Thymus (tissue), 11 donors: Measurements from ENCODE around the gene ADGRG7. TPM values are rescaled to one million over a fixed set of nuclear protein-coding genes. Genes with fewer than 3 reads are reported as not detected.

Experiments used
- DNase-seq, 9 donors: peaks; one replicate each; pipeline ENCODE4 v3.0.0-alpha.2; 2013; ENCODE audit warnings: low spot score in 9 of 9, low read depth in 6 of 9, missing footprints in 1 of 9
- H3K27ac ChIP-seq, 2 donors: one replicate each; pipeline ENCODE4 v1.5.1; 2013; ENCODE audit warnings: control low read depth in 1 of 2, low read depth in 1 of 2, low read length in 1 of 2, mild to moderate bottlenecking in 1 of 2, moderate library complexity in 1 of 2
- H3K27me3 ChIP-seq, 2 donors: one replicate each; pipeline ENCODE4 v1.5.1; 2013; ENCODE audit warnings: low read length in 1 of 2; ENCODE audit not compliant: control insufficient read depth in 2 of 2, insufficient read depth in 1 of 2
- H3K36me3 ChIP-seq, 2 donors: one replicate each; pipeline ENCODE4 v1.5.1; 2013; ENCODE audit warnings: low read length in 1 of 2, mild to moderate bottlenecking in 1 of 2, moderate library complexity in 1 of 2; ENCODE audit not compliant: control insufficient read depth in 2 of 2, insufficient read depth in 2 of 2
- H3K4me1 ChIP-seq, 2 donors: one replicate each; pipeline ENCODE4 v1.5.1; 2013; ENCODE audit warnings: low read length in 2 of 2; ENCODE audit not compliant: control insufficient read depth in 2 of 2, insufficient read depth in 2 of 2
- H3K4me3 ChIP-seq, 2 donors: one replicate each; pipeline ENCODE4 v1.5.1; 2013; ENCODE audit warnings: low read length in 2 of 2, control low read depth in 1 of 2, mild to moderate bottlenecking in 1 of 2
- H3K9me3 ChIP-seq, 2 donors: one replicate each; pipeline ENCODE4 v1.5.1; 2013; ENCODE audit warnings: low read length in 1 of 2, mild to moderate bottlenecking in 1 of 2; ENCODE audit not compliant: control insufficient read depth in 2 of 2, insufficient read depth in 1 of 2
- WGBS: extraction: QIAGEN DNeasy Blood & Tissue Kit; methylation state at CpG from one replicate; pipeline ENCODE4 v1.1.7; 2013; 5-methylcytosine and 5-hydroxymethylcytosine counted together
- polyA plus RNA-seq: library from polyadenylated mRNA; stranded (reverse); fragments of 200-250 nt; gene quantifications from one replicate; pipeline ENCODE4 v1.2.3, GENCODE V29; 2013
- total RNA-seq: library from RNA; stranded (reverse); fragments of 120-200 nt; gene quantifications from one replicate; pipeline ENCODE4 v1.2.4, GENCODE V29; 2013
- donor health status: healthy.

The ADGRG7 gene
- total and polyA plus RNA-seq, 2 donors = 0.14 to 0.50 TPM

DNA sequence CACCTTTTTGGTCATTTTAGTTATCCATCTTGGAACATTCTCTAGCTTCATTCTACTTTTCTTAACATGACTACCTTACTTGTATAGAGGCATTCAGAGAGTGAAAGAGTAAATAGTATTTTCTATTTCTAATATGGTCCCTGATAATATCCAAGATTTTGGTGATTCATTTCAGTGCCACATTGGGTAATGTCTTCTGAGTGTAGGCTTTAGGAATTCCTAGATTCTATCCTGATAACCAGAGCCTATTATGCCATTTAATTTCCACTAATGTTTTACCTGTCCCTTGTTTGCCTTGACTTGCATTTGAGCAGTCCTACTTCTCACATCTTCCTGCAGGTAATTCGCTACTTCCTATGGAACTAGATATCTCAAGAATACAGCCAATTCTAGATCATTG, 21.8 kb downstream of the ADGRG7 start:
- H3K9me3 ChIP-seq = no peaks in the 10 kb centered on the region
- H3K4me3 ChIP-seq = no peak overlapping the region
- no peak overlapping the region for H3K27ac ChIP-seq
- DNase-seq = no peak
- H3K36me3 ChIP-seq = no peaks in the 10 kb centered on the region
- 96% methylated on average over 1 of the region's 1 CpG for WGBS
- H3K27me3 ChIP-seq = no peaks in the 10 kb centered on the region
- H3K4me1 ChIP-seq = no peaks in the 10 kb centered on the region

DNA sequence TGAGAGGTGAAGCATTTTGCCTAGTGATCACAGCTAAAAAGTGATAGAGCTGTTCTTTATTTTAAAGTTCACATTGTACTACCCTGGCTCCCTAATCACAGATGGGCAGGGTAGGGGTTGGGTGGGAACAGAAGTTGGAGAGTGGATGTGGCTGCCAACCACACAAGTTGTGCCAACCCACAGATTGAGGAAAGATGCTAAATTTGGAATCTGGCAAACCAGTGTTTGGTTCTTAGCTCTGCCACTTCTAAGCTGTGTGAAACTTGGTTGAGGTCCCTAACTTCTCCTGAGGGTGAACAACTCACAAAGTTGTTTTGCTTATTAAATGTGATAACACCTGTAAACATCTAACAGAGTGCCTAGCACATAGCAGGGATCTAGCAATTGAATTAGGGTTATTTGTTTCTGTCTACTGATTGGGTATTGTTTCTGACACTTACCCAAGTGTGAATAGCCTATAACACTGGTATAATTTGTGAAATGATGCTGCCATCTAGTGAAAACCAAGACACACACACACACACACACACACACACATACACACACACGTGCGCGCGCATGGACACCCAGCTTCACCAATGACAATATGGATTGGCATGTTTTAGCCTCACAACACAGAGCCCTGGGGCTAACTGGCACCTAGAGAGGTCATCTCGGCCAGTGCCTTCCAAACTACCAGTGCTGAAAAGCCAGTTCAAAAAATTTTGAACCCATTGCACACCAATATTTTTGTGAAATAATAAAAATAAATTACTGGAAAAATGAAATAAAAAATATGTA, 25.3 kb downstream of the ADGRG7 start:
- Histone ChIP-seq H3K9me3 (no peaks in the 10 kb centered on the region), H3K4me3 (no peak overlapping the region), H3K4me1 (no peaks in the 10 kb centered on the region), H3K27ac (no peak overlapping the region), H3K36me3 (no peaks in the 10 kb centered on the region), H3K27me3 (no peaks in the 10 kb centered on the region)
- DNase-seq = peak in 3 of 9 donors; percentile 17 to 22 (median 18)
- WGBS = 54% methylated on average over 5 of the region's 5 CpGs

DNA sequence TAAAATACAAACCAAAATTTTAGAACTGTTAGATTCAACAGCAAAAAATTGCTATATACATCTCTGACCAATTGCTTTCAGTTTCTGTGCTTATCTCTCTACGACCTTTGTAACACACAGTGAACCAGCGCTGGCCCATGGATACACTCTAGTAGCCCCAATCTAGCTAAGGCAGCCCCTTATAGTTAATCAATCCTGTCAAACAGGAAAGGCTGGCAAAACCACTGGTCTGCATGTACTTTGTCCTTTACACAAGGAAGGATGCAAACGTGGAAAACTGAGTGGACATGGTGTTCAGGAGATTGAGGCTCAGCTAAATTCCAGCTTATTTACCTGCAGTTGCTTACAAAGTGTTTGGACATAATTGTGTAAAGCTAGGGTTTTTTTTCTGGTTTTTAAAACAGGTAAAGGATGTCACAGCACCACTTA, 25.9 kb downstream of the ADGRG7 start:
- Histone ChIP-seq H3K36me3 (no peaks in the 10 kb centered on the region), H3K4me3 (no peak overlapping the region), H3K9me3 (no peaks in the 10 kb centered on the region), H3K4me1 (no peaks in the 10 kb centered on the region), H3K27me3 (no peaks in the 10 kb centered on the region), H3K27ac (no peak overlapping the region)
- 94% methylated on average over 3 of the region's 3 CpGs for WGBS
- no peak for DNase-seq

DNA sequence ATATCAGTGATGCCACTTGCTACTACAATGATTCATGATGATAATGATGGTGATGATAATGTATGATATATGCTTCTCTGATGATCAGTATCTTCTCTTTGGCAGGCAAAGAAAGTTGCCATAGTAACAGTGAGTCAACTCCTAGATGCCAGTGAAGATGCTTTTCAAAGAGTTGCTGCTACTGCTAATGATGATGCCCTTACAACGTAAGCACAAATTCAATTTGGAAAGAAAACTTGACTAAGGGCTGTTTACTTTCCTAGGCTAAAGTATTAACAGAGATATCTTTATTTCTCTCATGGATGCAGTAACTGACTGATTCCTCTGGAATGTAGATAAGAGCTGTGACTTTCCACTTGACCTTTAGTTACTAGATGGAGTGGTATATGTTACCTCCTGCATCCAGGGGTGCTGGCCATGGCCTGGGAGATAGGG, 27.8 kb downstream of the ADGRG7 start:
- 94% methylated on average over 1 of the region's 1 CpG for WGBS
- no peak for DNase-seq
- no peak overlapping the region for H3K4me3 ChIP-seq
- no peak overlapping the region for H3K27ac ChIP-seq
- no peaks in the 10 kb centered on the region for H3K36me3 ChIP-seq
- H3K27me3 ChIP-seq = no peaks in the 10 kb centered on the region
- H3K9me3 ChIP-seq = no peaks in the 10 kb centered on the region
- H3K4me1 ChIP-seq = no peaks in the 10 kb centered on the region

DNA sequence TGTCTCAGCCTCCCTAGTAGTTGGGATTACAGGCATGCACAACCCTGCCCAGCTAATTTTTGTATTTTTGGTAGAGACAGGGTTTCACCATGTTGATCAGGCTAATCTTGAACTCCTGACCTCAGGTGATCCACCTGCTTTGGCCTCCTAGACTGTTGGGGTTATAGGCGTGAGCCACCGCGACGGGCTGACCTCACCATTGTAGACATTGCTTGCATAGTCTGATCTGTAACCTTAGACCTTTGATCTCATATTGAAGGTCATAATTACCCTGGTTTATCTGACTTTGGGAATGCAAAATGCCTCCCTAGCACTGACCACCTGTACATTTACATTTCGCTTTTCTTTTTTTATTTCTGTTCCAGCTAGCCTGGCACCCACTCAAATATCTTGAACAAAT, 31.2 kb downstream of the ADGRG7 start:
- no peak overlapping the region for H3K27ac ChIP-seq
- no peaks in the 10 kb centered on the region for H3K36me3 ChIP-seq
- no peak overlapping the region for H3K4me3 ChIP-seq
- no peaks in the 10 kb centered on the region for H3K27me3 ChIP-seq
- H3K4me1 ChIP-seq = no peaks in the 10 kb centered on the region
- no peaks in the 10 kb centered on the region for H3K9me3 ChIP-seq
- DNase-seq = no peak
- whole genome bisulfite sequencing = 98% methylated on average over 5 of the region's 5 CpGs

DNA sequence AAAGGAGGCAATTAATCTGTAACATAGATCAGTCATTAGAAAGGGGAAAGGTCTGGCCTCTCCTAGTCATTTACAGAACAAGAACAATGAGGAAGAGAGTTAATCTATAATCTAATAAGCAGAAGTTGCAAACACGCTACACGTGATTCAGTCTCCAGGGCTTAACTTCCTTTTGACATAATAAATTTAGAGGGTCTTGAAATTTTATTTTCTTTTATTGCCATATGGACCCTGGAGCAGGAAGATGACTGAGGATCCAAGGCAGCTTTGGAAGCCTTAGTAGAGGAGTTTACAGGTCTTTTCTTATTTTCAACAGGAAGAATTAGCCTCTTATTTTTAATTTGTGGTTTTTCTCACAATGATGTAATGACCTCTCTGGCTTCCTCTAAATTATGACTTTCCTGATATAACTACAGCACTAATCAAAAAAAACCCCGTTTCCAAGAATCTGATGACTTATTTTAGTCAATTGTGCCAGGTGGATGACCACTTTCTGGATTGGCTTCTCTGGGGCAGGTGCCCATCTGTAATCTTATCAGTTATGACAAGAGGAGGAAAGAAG, 32.2 kb downstream of the ADGRG7 start:
- Histone ChIP-seq H3K9me3 (no peaks in the 10 kb centered on the region), H3K4me1 (no peaks in the 10 kb centered on the region), H3K36me3 (no peaks in the 10 kb centered on the region), H3K27me3 (no peaks in the 10 kb centered on the region), H3K27ac (no peak overlapping the region), H3K4me3 (no peak overlapping the region)
- no peak for DNase-seq
- WGBS = 43% methylated on average over 3 of the region's 3 CpGs

DNA sequence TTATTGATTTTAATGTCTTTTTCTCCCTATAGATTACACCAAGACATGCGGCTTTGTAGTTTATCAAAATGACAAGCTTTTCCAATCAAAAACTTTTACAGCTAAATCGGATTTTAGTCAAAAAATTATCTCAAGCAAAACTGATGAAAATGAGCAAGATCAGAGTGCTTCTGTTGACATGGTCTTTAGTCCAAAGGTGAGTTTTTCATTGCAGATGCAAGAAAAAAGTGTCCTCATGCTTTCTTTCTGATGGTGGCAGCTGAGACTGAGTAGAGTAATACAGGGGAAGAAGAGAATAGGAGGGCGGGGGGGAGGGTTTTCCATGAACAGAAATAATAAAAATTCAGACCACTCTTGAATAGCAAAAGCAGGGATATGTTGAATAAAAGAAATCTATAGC, 36.5 kb downstream of the ADGRG7 start:
- no peaks in the 10 kb centered on the region for H3K36me3 ChIP-seq
- H3K4me3 ChIP-seq = no peak overlapping the region
- over 99% methylated on average over 3 of the region's 3 CpGs for WGBS
- no peaks in the 10 kb centered on the region for H3K9me3 ChIP-seq
- H3K27me3 ChIP-seq = no peaks in the 10 kb centered on the region
- no peak overlapping the region for H3K27ac ChIP-seq
- no peak for DNase-seq
- no peaks in the 10 kb centered on the region for H3K4me1 ChIP-seq

DNA sequence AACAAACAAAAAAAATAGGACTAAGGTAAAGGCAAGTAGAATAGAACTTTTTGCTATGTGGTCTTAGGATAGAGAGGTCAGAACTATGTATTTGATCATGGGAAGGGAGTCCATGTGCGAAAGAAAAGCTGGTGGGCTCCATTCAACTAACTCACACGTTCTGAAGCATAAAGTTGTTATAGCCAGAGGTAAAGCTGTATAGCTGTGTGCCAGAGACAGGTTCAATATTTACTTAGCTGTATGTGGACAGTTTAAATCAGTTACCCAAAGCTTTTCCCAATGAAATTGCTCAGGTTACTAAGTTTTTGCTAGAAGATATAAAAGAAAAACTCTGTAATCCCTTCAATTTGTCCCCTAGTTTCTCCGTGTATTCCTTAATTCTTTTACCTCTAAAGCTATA, 37.8 kb downstream of the ADGRG7 start:
- H3K27me3 ChIP-seq = no peaks in the 10 kb centered on the region
- no peak for DNase-seq
- WGBS = 95% methylated on average over 3 of the region's 3 CpGs
- no peaks in the 10 kb centered on the region for H3K36me3 ChIP-seq
- H3K9me3 ChIP-seq = no peaks in the 10 kb centered on the region
- no peak overlapping the region for H3K27ac ChIP-seq
- no peaks in the 10 kb centered on the region for H3K4me1 ChIP-seq
- H3K4me3 ChIP-seq = no peak overlapping the region

DNA sequence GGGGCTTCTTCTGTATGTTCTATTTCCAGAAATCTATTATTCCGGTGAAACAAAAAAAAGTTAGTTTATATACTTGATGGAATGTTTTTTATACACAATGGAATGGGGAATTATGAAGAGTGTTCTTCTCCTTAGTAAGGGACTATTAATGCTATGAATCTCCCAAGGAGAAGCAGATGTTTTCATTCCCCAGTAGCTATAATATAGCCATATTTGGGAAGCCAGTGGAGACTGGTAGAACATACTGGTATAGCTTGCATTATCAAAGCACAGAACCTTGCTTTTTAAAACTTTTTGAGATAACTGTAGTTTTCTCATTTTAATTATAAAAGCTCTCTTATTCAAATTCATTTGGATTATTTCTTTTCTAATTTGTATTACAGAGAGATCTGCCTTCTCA, 38.3 kb downstream of the ADGRG7 start:
- WGBS = 96% methylated on average over 1 of the region's 1 CpG
- Histone ChIP-seq H3K27me3 (no peaks in the 10 kb centered on the region), H3K4me1 (no peaks in the 10 kb centered on the region), H3K4me3 (no peak overlapping the region), H3K9me3 (no peaks in the 10 kb centered on the region), H3K27ac (no peak overlapping the region), H3K36me3 (no peaks in the 10 kb centered on the region)
- DNase-seq = no peak
